OCI-LY3 (cell line): ENCODE measurements around the gene HOXC5.

Source experiments
- EZH2phosphoT487 ChIP-seq: fragments of 200-600 bp; shearing (Covaris generic); IDR thresholded peaks from 2 replicates; pipeline ENCODE4 v1.6.1; 2018; ENCODE audit warnings: antibody characterized with exemption, mixed run types, low read depth
- TF ChIP-seq, protein P1 (sequence below): fragments of 200-600, 300-600 bp; sonication (generic); IDR thresholded peaks from 2 replicates; pipeline ENCODE4 v1.5.1; 2014; ENCODE audit warnings: antibody characterized with exemption, low read length, low read depth

DNA sequence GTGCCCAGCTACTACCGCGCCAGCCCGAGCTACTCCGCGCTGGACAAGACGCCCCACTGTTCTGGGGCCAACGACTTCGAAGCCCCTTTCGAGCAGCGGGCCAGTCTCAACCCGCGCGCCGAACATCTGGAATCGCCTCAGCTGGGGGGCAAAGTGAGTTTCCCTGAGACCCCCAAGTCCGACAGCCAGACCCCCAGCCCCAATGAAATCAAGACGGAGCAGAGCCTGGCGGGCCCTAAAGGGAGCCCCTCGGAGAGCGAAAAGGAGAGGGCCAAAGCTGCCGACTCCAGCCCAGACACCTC, 47.2 kb upstream of the HOXC5 start:
- TF ChIP-seq, protein P1, sequence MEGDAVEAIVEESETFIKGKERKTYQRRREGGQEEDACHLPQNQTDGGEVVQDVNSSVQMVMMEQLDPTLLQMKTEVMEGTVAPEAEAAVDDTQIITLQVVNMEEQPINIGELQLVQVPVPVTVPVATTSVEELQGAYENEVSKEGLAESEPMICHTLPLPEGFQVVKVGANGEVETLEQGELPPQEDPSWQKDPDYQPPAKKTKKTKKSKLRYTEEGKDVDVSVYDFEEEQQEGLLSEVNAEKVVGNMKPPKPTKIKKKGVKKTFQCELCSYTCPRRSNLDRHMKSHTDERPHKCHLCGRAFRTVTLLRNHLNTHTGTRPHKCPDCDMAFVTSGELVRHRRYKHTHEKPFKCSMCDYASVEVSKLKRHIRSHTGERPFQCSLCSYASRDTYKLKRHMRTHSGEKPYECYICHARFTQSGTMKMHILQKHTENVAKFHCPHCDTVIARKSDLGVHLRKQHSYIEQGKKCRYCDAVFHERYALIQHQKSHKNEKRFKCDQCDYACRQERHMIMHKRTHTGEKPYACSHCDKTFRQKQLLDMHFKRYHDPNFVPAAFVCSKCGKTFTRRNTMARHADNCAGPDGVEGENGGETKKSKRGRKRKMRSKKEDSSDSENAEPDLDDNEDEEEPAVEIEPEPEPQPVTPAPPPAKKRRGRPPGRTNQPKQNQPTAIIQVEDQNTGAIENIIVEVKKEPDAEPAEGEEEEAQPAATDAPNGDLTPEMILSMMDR, result no peak
- no peak for TF ChIP-seq EZH2phosphoT487
